ENCODE data around the gene ANAPC16. TPM values are rescaled to one million over a fixed set of nuclear protein-coding genes. Genes with fewer than 3 reads are reported as not detected.
"Not testable (repeated sequence)": the region's sequence is repeated elsewhere in the genome, so short reads cannot be mapped to it uniquely, and the experiment has no call there.

Gene ANAPC16
- polyA plus RNA-seq, 3 donors, result 97.2 to 165 (median 110) TPM

- 70 to 96% (median 96%) methylated on average over 13 of the region's 13 CpGs for WGBS, 3 donors
- no peak overlapping the region for H3K27ac ChIP-seq (ENCODE audit: low read depth, low read length)
Observed at GRCh38 chr10:72238392-72239175, 22.8 kb downstream of the ANAPC16 start.

GRCh38 chr10:72239409-72239808 lies 23.6 kb downstream of the ANAPC16 start:
- WGBS, 3 donors, result 50 to 88% (median 79%) methylated on average over 1 of the region's 1 CpG
- no peak overlapping the region for H3K27ac ChIP-seq (ENCODE audit: low read depth, low read length)

GRCh38 chr10:72240371-72240770 lies 24.6 kb downstream of the ANAPC16 start:
- no peak overlapping the region for H3K27ac ChIP-seq (ENCODE audit: low read depth, low read length)
- 92 to 99% (median 98%) methylated on average over 6 to 7 of the region's 7 CpGs for WGBS, 3 donors

- H3K27ac ChIP-seq (ENCODE audit: low read depth, low read length), result no peak overlapping the region
- 87 to 94% (median 92%) methylated on average over 8 of the region's 8 CpGs for WGBS, 3 donors
Observed at GRCh38 chr10:72241691-72242252, 26.0 kb downstream of the ANAPC16 start.

GRCh38 chr10:72242675-72243074 lies 26.9 kb downstream of the ANAPC16 start:
- no peak overlapping the region for H3K27ac ChIP-seq (ENCODE audit: low read depth, low read length)
- WGBS, 3 donors, result 28 to 60% (median 38%) methylated on average over 4 of the region's 4 CpGs

GRCh38 chr10:72243822-72244437 lies 28.1 kb downstream of the ANAPC16 start:
- no peak overlapping the region for H3K27ac ChIP-seq (ENCODE audit: low read depth, low read length)
- 57 to 65% (median 60%) methylated on average over 11 of the region's 11 CpGs for WGBS, 3 donors

- no peak overlapping the region for H3K27ac ChIP-seq (ENCODE audit: low read depth, low read length)
- WGBS, 3 donors, result 52 to 71% (median 62%) methylated on average over 5 of the region's 5 CpGs
Observed at GRCh38 chr10:72244573-72245038, 28.8 kb downstream of the ANAPC16 start.

- WGBS, 3 donors, result 9 to 15% (median 11%) methylated on average over 3 of the region's 3 CpGs
- no peak overlapping the region for H3K27ac ChIP-seq (ENCODE audit: low read depth, low read length)
Observed at GRCh38 chr10:72245949-72246525, 30.2 kb downstream of the ANAPC16 start.

GRCh38 chr10:72248468-72249151 lies 32.8 kb downstream of the ANAPC16 start:
- peak overlapping the region; percentile 36 for H3K27ac ChIP-seq (ENCODE audit: low read depth, low read length)
- 5 to 17% (median 7%) methylated on average over 10 of the region's 10 CpGs for WGBS, 3 donors

GRCh38 chr10:72249176-72249862 lies 33.5 kb downstream of the ANAPC16 start:
- 77 to 91% (median 82%) methylated on average over 17 of the region's 17 CpGs for WGBS, 3 donors

GRCh38 chr10:72250666-72251065 lies 34.9 kb downstream of the ANAPC16 start:
- WGBS, 3 donors, result 53 to 100% (median 59%) methylated on average over 1 of the region's 1 CpG
- no peak overlapping the region for H3K27ac ChIP-seq (ENCODE audit: low read depth, low read length)

More at GRCh38 chr10:72249176-72249862, 33.5 kb downstream of the ANAPC16 start:
- H3K27ac ChIP-seq (ENCODE audit: low read depth, low read length), result not testable (repeated sequence)

GRCh38 chr10:72251635-72252034 lies 35.8 kb downstream of the ANAPC16 start:
- 88 to 93% (median 88%) methylated on average over 6 of the region's 6 CpGs for WGBS, 3 donors
- H3K27ac ChIP-seq (ENCODE audit: low read depth, low read length), result no peak overlapping the region

GRCh38 chr10:72252972-72253371 lies 37.2 kb downstream of the ANAPC16 start:
- no peak overlapping the region for H3K27ac ChIP-seq (ENCODE audit: low read depth, low read length)
- 72 to 85% (median 77%) methylated on average over 3 of the region's 3 CpGs for WGBS, 3 donors

- no peak overlapping the region for H3K27ac ChIP-seq (ENCODE audit: low read depth, low read length)
- WGBS, 3 donors, result 84 to 93% (median 89%) methylated on average over 7 of the region's 7 CpGs
Observed at GRCh38 chr10:72253578-72253977, 37.8 kb downstream of the ANAPC16 start.

- 8 to 12% (median 9%) methylated on average over 15 of the region's 15 CpGs for WGBS, 3 donors
- no peak overlapping the region for H3K27ac ChIP-seq (ENCODE audit: low read depth, low read length)
Observed at GRCh38 chr10:72254813-72255568, 39.2 kb downstream of the ANAPC16 start.

GRCh38 chr10:72255977-72256729 lies 40.3 kb downstream of the ANAPC16 start:
- no peak overlapping the region for H3K27ac ChIP-seq (ENCODE audit: low read depth, low read length)
- WGBS, 3 donors, result 88 to 92% (median 92%) methylated on average over 6 of the region's 6 CpGs

Measured in adipose tissue (tissue), 3 donors.